Psoas muscle (tissue), 8 donors: ENCODE data around the gene IL1RAPL1. TPM values are rescaled to one million over a fixed set of nuclear protein-coding genes. Genes with fewer than 3 reads are reported as not detected.

Experiments
- ATAC-seq, 4 donors: fragments of 200-7000 bp; cut with Tn5 transposase; one replicate each; pipeline ENCODE4 v1.9.1; 2020; ENCODE audit warnings: moderate library complexity in 3 of 4, mild to moderate bottlenecking in 2 of 4
- DNase-seq, 2 donors: peaks; one replicate each; pipeline ENCODE4 v3.0.0-alpha.2; 2020
- H3K27ac ChIP-seq: fragments of 200-600 bp; one replicate; pipeline ENCODE4 v1.8.0; 2022
- H3K27me3 ChIP-seq, 3 donors: fragments of 200-600 bp in 1 of 3; one replicate each; pipeline versions ENCODE4 v1.6.1 to v1.8.0; 2013 to 2022; ENCODE audit warnings: low read length in 2 of 3, mild to moderate bottlenecking in 2 of 3, moderate library complexity in 1 of 3; ENCODE audit not compliant: insufficient read depth in 3 of 3
- H3K36me3 ChIP-seq, 2 donors: fragments of 200-600 bp in 1 of 2; one replicate each; pipeline versions ENCODE4 v1.6.1 to v1.8.0; 2013 to 2022; ENCODE audit warnings: low read depth in 1 of 2, mild to moderate bottlenecking in 1 of 2, moderate library complexity in 1 of 2; ENCODE audit not compliant: insufficient read depth in 1 of 2
- H3K4me1 ChIP-seq: fragments of 200-600 bp; one replicate; pipeline ENCODE4 v1.8.0; 2022
- H3K4me3 ChIP-seq: fragments of 200-600 bp; one replicate; pipeline ENCODE4 v1.8.0; 2022; ENCODE audit warnings: mild to moderate bottlenecking
- H3K9me3 ChIP-seq: fragments of 200-600 bp; one replicate; pipeline ENCODE4 v1.8.0; 2022
- CTCF ChIP-seq: fragments of 200-600 bp; IDR thresholded peaks from one replicate; pipeline ENCODE4 v1.8.0; 2022; ENCODE audit warnings: antibody characterized with exemption
- WGBS, 3 donors: extraction: QIAGEN DNeasy Blood & Tissue Kit; methylation state at CpG; one replicate each; pipeline versions ENCODE4 v1.1.6 to v1.1.7; 2013; 5-methylcytosine and 5-hydroxymethylcytosine counted together
- intact Hi-C, 2 donors: fragments of 100-400 bp; cut with DNase I; formaldehyde crosslinking; loops; one replicate each; pipeline versions ENCODE4 v1.11.0 to v1.14.2; 2022
- polyA plus RNA-seq, 3 donors: library from polyadenylated mRNA; stranded (reverse); fragments of 200-250 nt; gene quantifications; one replicate each; pipeline ENCODE4 v1.2.3, GENCODE V29; 2013
- total RNA-seq, 4 donors: library from RNA; stranded (reverse); fragmentation: NEBNext Ultra II Directional in 2 of 4; extraction: Animal tissue kit (Norgen Biotek cat#: 25700) in 2 of 4; gene quantifications; one replicate each; pipeline versions ENCODE4 v1.2.1 to v1.2.4, GENCODE V29; 2021 to 2023
- donor health status: healthy with polysubstance abuse.
- donor health status: DM: no; HTN: no; CAD: no; lungs with moderate emphysema.
- donor health status: Bipolar disorder and iron deficiency.
- donor health status: healthy.
- donor health status: DM: yes; HTN: yes; CAD: no.
- donor health status: DM: no; HTN: no; CAD: no.
- donor health status: DM: no; HTN: no; CAD: no.
- donor health status: DM: yes; HTN: yes; CAD: no.

The IL1RAPL1 gene
- total and polyA plus RNA-seq, 7 donors: 0.04 to 0.50 (median 0.19) TPM; not detected in 1

- H3K27me3 ChIP-seq: peaks cover 0 to 4% (median 0%) of the 10 kb centered on the region in 3 donors
- DNase-seq: no peak
- no peak for TF ChIP-seq CTCF
- no peak overlapping the region for H3K4me3 ChIP-seq
- H3K36me3 ChIP-seq: no peaks in the 10 kb centered on the region
- H3K4me1 ChIP-seq: no peaks in the 10 kb centered on the region
- 70 to 76% (median 73%) methylated on average over 1 of the region's 1 CpG for WGBS, 3 donors
- intact Hi-C loops: no loop called here
- no peak overlapping the region for H3K27ac ChIP-seq
- H3K9me3 ChIP-seq: no peaks in the 10 kb centered on the region
- ATAC-seq: no peak
These were observed 452.9 kb downstream of the IL1RAPL1 start for GRCh38 chrX:29040160-29040559.

- TF ChIP-seq CTCF: no peak
- intact Hi-C loops: no loop called here
These were observed 455.1 kb downstream of the IL1RAPL1 start for GRCh38 chrX:29042341-29042740.

GRCh38 chrX:29043746-29044145, 456.5 kb downstream of the IL1RAPL1 start:
- intact Hi-C loops: no loop called here
- no peaks in the 10 kb centered on the region for H3K27me3 ChIP-seq
- no peak for TF ChIP-seq CTCF
- no peaks in the 10 kb centered on the region for H3K4me1 ChIP-seq
- no peak for DNase-seq
- ATAC-seq: no peak
- no peaks in the 10 kb centered on the region for H3K9me3 ChIP-seq
- H3K4me3 ChIP-seq: no peak overlapping the region
- H3K36me3 ChIP-seq: no peaks in the 10 kb centered on the region
- 48 to 59% (median 56%) methylated on average over 3 of the region's 3 CpGs for WGBS, 3 donors
- no peak overlapping the region for H3K27ac ChIP-seq

More at GRCh38 chrX:29042341-29042740, 455.1 kb downstream of the IL1RAPL1 start:
- H3K27ac ChIP-seq: no peak overlapping the region
- H3K9me3 ChIP-seq: no peaks in the 10 kb centered on the region
- H3K36me3 ChIP-seq: no peaks in the 10 kb centered on the region
- DNase-seq (no peak), ATAC-seq (no peak)
- 71 to 92% (median 92%) methylated on average over 2 of the region's 2 CpGs for WGBS, 3 donors
- no peaks in the 10 kb centered on the region for H3K4me1 ChIP-seq
- no peaks in the 10 kb centered on the region for H3K27me3 ChIP-seq
- H3K4me3 ChIP-seq: no peak overlapping the region

GRCh38 chrX:29044423-29045184, 457.4 kb downstream of the IL1RAPL1 start:
- intact Hi-C loops: no loop called here
- TF ChIP-seq CTCF: no peak
- DNase-seq (no peak), ATAC-seq (peak in 1 of 4 donors; percentile 47)
- Histone ChIP-seq H3K4me1 (no peaks in the 10 kb centered on the region), H3K9me3 (no peaks in the 10 kb centered on the region), H3K36me3 (no peaks in the 10 kb centered on the region), H3K27me3 (no peaks in the 10 kb centered on the region), H3K4me3 (no peak overlapping the region), H3K27ac (no peak overlapping the region)
- WGBS, 3 donors: 58 to 67% (median 65%) methylated on average over 7 of the region's 7 CpGs

GRCh38 chrX:29065477-29065876, 478.2 kb downstream of the IL1RAPL1 start:
- no peak overlapping the region for H3K27ac ChIP-seq
- H3K27me3 ChIP-seq: no peaks in the 10 kb centered on the region
- WGBS, 3 donors: 66 to 93% (median 89%) methylated on average over 2 of the region's 2 CpGs
- no peak for TF ChIP-seq CTCF
- H3K36me3 ChIP-seq: no peaks in the 10 kb centered on the region
- DNase-seq (no peak), ATAC-seq (no peak)
- no peaks in the 10 kb centered on the region for H3K9me3 ChIP-seq
- intact Hi-C loops: no loop called here
- H3K4me1 ChIP-seq: no peaks in the 10 kb centered on the region
- H3K4me3 ChIP-seq: no peak overlapping the region
